Activated CD4-positive, alpha-beta T cell treated with anti-CD3 and anti-CD28 coated beads, Interleukin-2, amount 50 U/mL, for 16 hours (primary cell): ENCODE results near the gene SPNS1.

Source experiments
- DNase-seq: peaks from one replicate; pipeline ENCODE4 v3.0.0-alpha.2; 2020

SPNS1 gene

GRCh38 chr16:29029168-29029994 is 54.8 kb downstream of the SPNS1 start:
- peak; percentile 95 for DNase-seq

GRCh38 chr16:29030086-29030840 is 55.7 kb downstream of the SPNS1 start:
- no peak for DNase-seq
